Caki2 (cell line): ENCODE measurements around the gene METTL24. TPM values are rescaled to one million over a fixed set of nuclear protein-coding genes. Genes with fewer than 3 reads are reported as not detected.

ENCODE experiments used
- DNase-seq: peaks from one replicate; pipeline ENCODE4 v3.0.0-alpha.2; 2015; ENCODE audit warnings: low read depth
- in situ Hi-C: cut with HindIII; loops from 2 replicates; pipeline ENCODE4 v1.10.0; 2016; ENCODE audit warnings: low sequenced_read_pairs, low pct_unique_long_range_greater_than_20kb, mixed read lengths
- total RNA-seq: library from RNA; depleted of rRNA; stranded (reverse); fragments of >200 nt; shearing (Covaris generic); gene quantifications from 2 replicates; pipeline ENCODE4 v1.2.3, GENCODE V29; 2014; ENCODE audit warnings: low replicate concordance; rRNA removed

Gene METTL24, protein sequence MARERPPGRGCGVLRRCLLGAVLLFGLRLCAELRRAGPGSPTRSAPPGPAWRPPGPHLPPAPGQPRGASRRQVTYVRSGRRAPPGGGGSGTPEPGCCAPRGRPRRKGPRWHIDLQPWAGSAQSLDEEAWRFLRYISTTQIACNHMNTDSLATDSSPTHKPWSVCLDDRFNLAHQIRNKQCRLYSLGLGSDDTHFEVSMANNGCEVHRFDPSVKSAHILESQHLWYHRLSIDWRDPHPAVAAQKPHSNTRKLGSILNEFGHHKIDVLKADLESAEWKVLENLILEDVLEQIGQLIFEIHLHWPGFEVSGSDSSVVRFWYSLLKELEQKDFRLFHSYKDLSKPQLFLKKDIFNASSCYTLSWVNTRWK
- total RNA-seq = not detected in 2 replicates

GRCh38 chr6:110357664-110358552 lies at the start of gene METTL24:
TSS of gene METTL24 (minus strand) at chr6:110358349. CDS start at chr6:110358272, 77 bp downstream.
- DNase-seq = no peak
- in situ Hi-C loops = no loop called here

- in situ Hi-C loops = no loop called here
- DNase-seq = no peak
Observed at GRCh38 chr6:110404607-110405006, 46.5 kb upstream of the METTL24 start.

- in situ Hi-C loops = no loop called here
- DNase-seq = no peak
Observed at GRCh38 chr6:110401585-110402176, 43.5 kb upstream of the METTL24 start.

- DNase-seq = no peak
- in situ Hi-C loops = no loop called here
Observed at GRCh38 chr6:110400208-110400607, 42.1 kb upstream of the METTL24 start.

DNA sequence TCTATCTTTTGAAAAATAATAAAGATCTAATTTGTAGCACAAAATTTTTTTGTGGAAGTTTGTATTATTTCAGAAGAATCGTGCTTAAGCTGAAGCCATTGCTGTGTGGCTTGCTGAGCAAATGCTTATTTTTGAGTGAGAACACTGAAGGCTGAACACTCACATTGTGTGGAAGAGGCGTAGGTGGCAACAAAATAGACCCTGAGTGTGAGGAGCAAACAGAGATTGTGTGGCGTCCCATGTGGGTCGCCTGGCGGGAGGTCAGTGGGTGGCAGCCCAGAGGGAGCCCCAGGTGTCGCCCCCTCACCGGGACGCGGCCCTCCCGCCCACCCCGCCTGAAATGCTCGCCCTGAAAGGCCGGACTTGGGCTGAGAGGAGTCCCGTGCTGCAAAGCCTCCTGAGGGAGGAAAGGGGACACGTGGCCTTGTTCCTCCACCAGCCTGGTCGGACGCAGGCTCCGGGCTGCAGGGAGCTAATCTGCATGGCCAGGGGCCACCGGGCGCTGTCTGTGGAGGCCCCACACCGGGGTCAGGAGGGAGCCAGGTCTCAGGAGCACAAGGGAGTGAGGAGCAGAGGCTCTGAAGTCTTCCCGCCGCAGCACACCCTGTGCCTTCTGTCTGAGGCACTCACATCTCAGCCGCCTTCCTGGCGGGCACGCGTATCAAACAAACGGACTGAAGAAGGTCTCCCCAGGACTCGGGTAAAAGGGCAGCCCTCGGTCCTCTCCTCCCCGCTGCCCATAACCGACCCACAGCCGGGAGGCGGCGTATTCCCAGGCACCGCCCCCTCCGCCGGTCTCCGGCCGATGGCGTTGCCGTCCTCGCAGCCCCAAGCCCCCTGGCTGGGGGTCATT lies 41.3 kb upstream of the METTL24 start:
- in situ Hi-C loops = no loop called here
- no peak for DNase-seq

DNA sequence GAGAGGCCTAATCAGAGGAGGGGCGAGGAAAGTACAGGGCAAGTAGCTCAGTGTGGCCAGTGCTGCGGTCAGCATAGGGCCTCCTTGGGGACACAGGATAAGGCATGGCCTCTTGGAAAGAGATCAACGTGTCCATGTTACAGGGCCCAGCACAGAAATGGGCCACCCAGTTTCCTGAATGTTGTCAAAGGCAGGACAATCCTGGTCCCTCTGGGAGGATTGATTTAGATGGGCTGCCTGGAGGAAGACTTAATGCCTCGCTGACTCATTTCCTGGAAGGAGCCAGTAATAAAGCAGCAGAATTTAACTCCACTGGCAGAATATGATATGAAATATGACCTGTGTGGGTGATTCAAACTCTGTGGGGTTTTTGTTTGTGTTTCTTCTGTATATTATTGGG lies 40.6 kb upstream of the METTL24 start:
- in situ Hi-C loops = no loop called here
- DNase-seq = no peak

GRCh38 chr6:110395221-110395620 lies 37.1 kb upstream of the METTL24 start:
- in situ Hi-C loops = no loop called here
- no peak for DNase-seq

- in situ Hi-C loops = no loop called here
- no peak for DNase-seq
Observed at GRCh38 chr6:110394409-110394808, 36.3 kb upstream of the METTL24 start.

DNA sequence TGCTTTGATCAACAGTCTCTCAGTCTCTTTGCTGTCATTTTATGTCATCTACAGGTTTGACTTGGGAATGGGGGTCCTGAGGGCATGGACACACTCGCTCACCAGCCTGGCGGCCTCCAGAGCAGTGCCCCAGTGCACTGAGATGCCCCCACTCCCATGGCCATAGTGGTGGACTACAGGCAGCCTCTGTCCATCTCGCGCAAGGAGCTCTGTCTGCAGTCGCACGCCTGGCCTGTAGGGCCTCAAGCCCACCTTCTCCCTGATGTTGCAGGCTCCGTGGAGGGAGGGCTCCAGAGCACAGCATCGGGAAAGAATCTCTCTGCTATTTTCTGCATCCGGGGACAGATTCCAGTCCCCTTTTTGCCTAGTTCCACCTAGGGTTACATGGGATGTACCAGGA lies 34.6 kb upstream of the METTL24 start:
- DNase-seq = no peak
- in situ Hi-C loops = no loop called here

DNA sequence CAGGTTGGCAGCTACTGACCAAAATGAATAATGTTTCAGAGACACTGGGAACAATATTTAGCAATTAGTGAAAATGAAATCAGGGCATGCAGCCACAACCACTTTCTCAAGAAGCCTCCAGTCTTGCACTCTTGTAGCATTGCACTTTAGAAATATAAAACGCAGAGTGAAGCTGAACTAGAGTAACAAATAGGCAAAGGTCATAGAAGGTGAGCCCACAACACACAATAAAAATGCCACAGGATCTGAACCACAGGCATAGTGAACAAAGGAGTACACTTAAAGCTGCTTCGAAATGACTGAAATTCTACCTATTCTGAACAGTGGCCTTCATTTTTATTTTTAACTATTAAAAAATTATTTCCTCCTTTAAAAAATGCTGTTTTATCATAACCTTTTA lies 32.3 kb upstream of the METTL24 start:
- in situ Hi-C loops = no loop called here
- DNase-seq = no peak

- DNase-seq = no peak
- in situ Hi-C loops = no loop called here
Observed at GRCh38 chr6:110389689-110390382, 31.7 kb upstream of the METTL24 start.

DNA sequence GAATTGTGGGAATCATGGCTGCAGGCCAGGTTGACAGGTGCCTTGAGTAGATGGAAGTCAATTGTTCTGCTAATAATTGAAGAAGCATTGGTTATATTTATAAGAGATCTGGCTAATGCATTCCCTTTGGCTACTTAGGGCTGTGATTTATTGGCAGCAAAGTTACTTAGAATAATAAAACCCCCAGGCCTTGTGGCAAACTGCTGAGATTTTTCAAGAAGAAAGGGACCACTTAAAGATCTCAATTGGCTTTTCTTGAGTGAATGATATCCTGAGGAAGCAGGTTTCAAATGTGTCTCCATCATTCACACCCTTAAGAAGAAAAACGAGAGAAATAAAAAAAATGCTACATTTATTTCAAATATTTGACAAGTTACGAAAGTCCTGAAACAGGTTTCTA lies 29.8 kb upstream of the METTL24 start:
- in situ Hi-C loops = no loop called here
- no peak for DNase-seq

- in situ Hi-C loops = no loop called here
- no peak for DNase-seq
Observed at GRCh38 chr6:110385458-110385863, 27.3 kb upstream of the METTL24 start.

GRCh38 chr6:110378552-110378951 lies 20.4 kb upstream of the METTL24 start:
- in situ Hi-C loops = no loop called here

GRCh38 chr6:110369066-110369465 lies 10.9 kb upstream of the METTL24 start:
- in situ Hi-C loops = no loop called here
- no peak for DNase-seq

More at GRCh38 chr6:110378552-110378951, 20.4 kb upstream of the METTL24 start:
- no peak for DNase-seq

DNA sequence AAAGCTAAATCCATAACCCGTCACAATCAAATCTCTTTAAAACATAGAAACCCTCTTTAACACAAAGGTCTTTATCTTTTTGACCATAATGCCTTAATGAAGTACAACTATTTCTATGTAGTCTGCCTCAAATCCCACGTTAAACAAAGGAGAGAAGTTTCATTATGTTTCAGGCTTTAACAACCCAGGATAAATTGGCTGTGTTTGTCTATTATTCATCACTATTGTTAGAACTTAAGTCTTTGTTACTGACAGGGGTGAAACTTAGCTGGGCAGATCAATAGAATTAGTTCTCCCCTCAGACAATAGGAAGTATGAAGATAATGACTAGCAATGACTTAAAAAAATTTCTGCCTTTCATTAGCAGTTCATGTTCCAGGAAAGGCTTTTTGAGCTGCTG lies 10.1 kb upstream of the METTL24 start:
- in situ Hi-C loops = no loop called here
- DNase-seq = no peak

GRCh38 chr6:110367825-110368224 lies 9.7 kb upstream of the METTL24 start:
- no peak for DNase-seq
- in situ Hi-C loops = no loop called here

DNA sequence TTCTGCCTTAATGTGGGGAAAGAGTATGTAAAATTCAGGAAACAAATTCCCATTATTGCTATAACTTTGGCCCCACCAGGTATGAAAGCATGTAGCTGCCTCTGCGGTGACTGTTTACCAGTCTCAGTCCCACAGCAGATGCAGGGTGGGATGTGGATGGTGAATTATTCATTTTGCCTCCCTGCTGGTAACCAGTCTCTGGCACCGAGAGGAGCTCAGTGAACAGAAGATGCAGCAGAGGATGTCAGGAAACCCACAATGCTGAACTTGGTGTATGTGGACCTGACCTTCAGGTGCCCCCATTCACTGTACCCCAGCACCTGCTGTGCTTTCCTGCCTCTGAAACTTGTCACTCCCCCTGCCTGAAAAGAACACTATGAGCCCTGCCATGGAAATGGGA lies 8.8 kb upstream of the METTL24 start:
- in situ Hi-C loops = no loop called here
- no peak for DNase-seq
